HEK293 (cell line): ENCODE data around the gene ANKRD37.

Source experiments
- CTCF ChIA-PET: fragments of 350-600 bp; formaldehyde crosslinking; extraction: SDS; loops from one replicate; lab custom pipeline; 2021; ENCODE audit warnings: antibody characterized with exemption; lab: Yijun Ruan, JAX
- POLR2A ChIA-PET: fragments of 300-600 bp; formaldehyde crosslinking; extraction: SDS; loops from one replicate; lab custom pipeline; 2020; ENCODE audit warnings: antibody characterized with exemption, inconsistent platforms; lab: Yijun Ruan, JAX
- H3K27ac ChIP-seq: fragments of 200-500 bp; sonication (Bioruptor generic); 2 replicates; pipeline ENCODE4 v1.5.1; 2014; ENCODE audit warnings: low read depth, low read length, control low read depth, inconsistent platforms; ENCODE audit errors: extremely low read depth
- H3K36me3 ChIP-seq, 2 experiments: fragments of 200-500 bp in 1 of 2; sonication (Bioruptor generic) in 1 of 2; 1 replicate in 1 of 2; 2 replicates in 1 of 2; pipeline ENCODE4 v1.5.1; 2014 to 2017; ENCODE audit warnings: inconsistent platforms in 2 of 2, low read length in 2 of 2; ENCODE audit not compliant: control insufficient read depth in 2 of 2, insufficient read depth in 1 of 2
- H3K4me1 ChIP-seq: fragments of 200-500 bp; sonication (Bioruptor generic); 2 replicates; pipeline ENCODE4 v1.5.1; 2014; ENCODE audit warnings: mild to moderate bottlenecking, low read length, inconsistent platforms; ENCODE audit not compliant: control insufficient read depth, insufficient read depth
- H3K4me3 ChIP-seq: 2 replicates; pipeline ENCODE4 v1.5.1; 2011; ENCODE audit warnings: low read depth, mild to moderate bottlenecking, control low read depth, low read length, moderate library complexity
- H3K9me3 ChIP-seq: fragments of 200-500 bp; sonication (Bioruptor generic); 2 replicates; pipeline ENCODE4 v1.5.1; 2014; ENCODE audit warnings: low read depth, low read length, inconsistent platforms; ENCODE audit not compliant: control insufficient read depth, insufficient read depth
- AEBP2 ChIP-seq: fragments of 450-650 bp; formaldehyde crosslinking; IDR thresholded peaks from 2 replicates; pipeline ENCODE4 v1.5.1; 2016; ENCODE audit warnings: missing biosample characterization, missing genetic modification characterization, borderline replicate concordance
- EGR2 ChIP-seq: fragments of 450-650 bp; formaldehyde crosslinking; IDR thresholded peaks from 2 replicates; pipeline ENCODE4 v1.5.1; 2016; ENCODE audit warnings: low read depth, missing biosample characterization, missing genetic modification characterization
- HIC1 ChIP-seq: fragments of 450-650 bp; formaldehyde crosslinking; IDR thresholded peaks from 2 replicates; pipeline ENCODE4 v1.5.1; 2016; ENCODE audit warnings: missing biosample characterization, missing genetic modification characterization
- INSM2 ChIP-seq: fragments of 450-650 bp; formaldehyde crosslinking; IDR thresholded peaks from 2 replicates; pipeline ENCODE4 v1.5.1; 2016; ENCODE audit warnings: missing biosample characterization, missing genetic modification characterization
- RBAK ChIP-seq: fragments of 450-650 bp; formaldehyde crosslinking; IDR thresholded peaks from 2 replicates; pipeline ENCODE4 v1.5.1; 2016; ENCODE audit warnings: missing biosample characterization, missing genetic modification characterization
- SP2 ChIP-seq: fragments of 450-650 bp; formaldehyde crosslinking; IDR thresholded peaks from 2 replicates; pipeline ENCODE4 v1.5.1; 2016; ENCODE audit warnings: missing biosample characterization, missing genetic modification characterization
- TRIM28 ChIP-seq: IDR thresholded peaks from 2 replicates; pipeline ENCODE4 v1.6.1; 2011; ENCODE audit warnings: low read length, control low read depth, borderline replicate concordance
- ZBTB49 ChIP-seq: fragments of 450-650 bp; formaldehyde crosslinking; IDR thresholded peaks from 2 replicates; pipeline ENCODE4 v1.5.1; 2016; ENCODE audit warnings: missing biosample characterization, missing genetic modification characterization, low read depth
- ZFHX2 ChIP-seq: fragments of 450-650 bp; formaldehyde crosslinking; conservative IDR thresholded peaks from 2 replicates; pipeline ENCODE4 v1.5.1; 2016; ENCODE audit warnings: missing biosample characterization, missing genetic modification characterization
- ZFP37 ChIP-seq: fragments of 450-650 bp; formaldehyde crosslinking; IDR thresholded peaks from 2 replicates; pipeline ENCODE4 v1.5.1; 2016; ENCODE audit warnings: missing biosample characterization, missing genetic modification characterization
- ZFP41 ChIP-seq: fragments of 450-650 bp; formaldehyde crosslinking; IDR thresholded peaks from 2 replicates; pipeline ENCODE4 v1.5.1; 2016; ENCODE audit warnings: missing biosample characterization, missing genetic modification characterization, borderline replicate concordance
- ZNF274 ChIP-seq, 2 experiments: fragments of 200-500 bp in 1 of 2; fragments of 450-650 bp in 1 of 2; sonication (Bioruptor generic) in 1 of 2; formaldehyde crosslinking in 1 of 2; IDR thresholded peaks; 2 replicates each; pipeline versions ENCODE4 v1.5.1 to v1.6.1; 2014 to 2016; ENCODE audit warnings: borderline replicate concordance in 1 of 2, inconsistent platforms in 1 of 2, low read length in 1 of 2, missing biosample characterization in 1 of 2, missing genetic modification characterization in 1 of 2
- ZNF398 ChIP-seq: fragments of 450-650 bp; formaldehyde crosslinking; IDR thresholded peaks from 2 replicates; pipeline ENCODE4 v1.5.1; 2017; ENCODE audit warnings: missing biosample characterization, missing genetic modification characterization
- ZNF404 ChIP-seq: fragments of 450-650 bp; formaldehyde crosslinking; IDR thresholded peaks from 2 replicates; pipeline ENCODE4 v1.5.1; 2017; ENCODE audit warnings: missing biosample characterization, missing genetic modification characterization
- ZNF423 ChIP-seq: fragments of 450-650 bp; formaldehyde crosslinking; IDR thresholded peaks from 2 replicates; pipeline ENCODE4 v1.5.1; 2016; ENCODE audit warnings: missing biosample characterization, missing genetic modification characterization
- ZNF433 ChIP-seq: fragments of 450-650 bp; formaldehyde crosslinking; IDR thresholded peaks from 2 replicates; pipeline ENCODE4 v1.5.1; 2016; ENCODE audit warnings: missing biosample characterization, missing genetic modification characterization, low read depth
- ZNF521 ChIP-seq: fragments of 450-650 bp; formaldehyde crosslinking; IDR thresholded peaks from 2 replicates; pipeline ENCODE4 v1.5.1; 2017; ENCODE audit warnings: missing biosample characterization, mild to moderate bottlenecking, missing genetic modification characterization
- ZNF549 ChIP-seq: fragments of 450-650 bp; IDR thresholded peaks from 2 replicates; pipeline ENCODE4 v1.5.1; 2018; ENCODE audit warnings: missing biosample characterization, missing genetic modification characterization, mild to moderate bottlenecking, inconsistent platforms, moderate library complexity
- ZNF660 ChIP-seq: fragments of 450-650 bp; IDR thresholded peaks from 2 replicates; pipeline ENCODE4 v1.5.1; 2018; ENCODE audit warnings: missing biosample characterization, mild to moderate bottlenecking, missing genetic modification characterization
- ZNF791 ChIP-seq: fragments of 450-650 bp; formaldehyde crosslinking; IDR thresholded peaks from 2 replicates; pipeline ENCODE4 v1.5.1; 2016; ENCODE audit warnings: missing biosample characterization, missing genetic modification characterization
- ZNF830 ChIP-seq: fragments of 450-650 bp; IDR thresholded peaks from 2 replicates; pipeline ENCODE4 v1.5.0; 2018; ENCODE audit warnings: missing biosample characterization, missing genetic modification characterization, low read depth, mild to moderate bottlenecking, moderate library complexity

The ANKRD37 gene

GRCh38 chr4:185351691-185352090 is 45.0 kb upstream of the ANKRD37 start (continued):
- TF ChIP-seq ZBTB49 (no peak), HIC1 (tag by site-specific recombination) (no peak), ZNF791 (tag by site-specific recombination) (no peak), ZNF521 (tag by site-specific recombination) (no peak), ZNF830 (tag by site-specific recombination) (no peak), ZNF660 (no peak), TRIM28 (no peak), ZNF433 (tag by site-specific recombination) (no peak), ZFP37 (no peak), ZNF274 (IDR thresholded peaks at IDR 0.05; ENCODE audit: low read length) (no peak), ZNF274 (tag by site-specific recombination; IDR thresholded peaks at IDR 0.05; ENCODE audit: borderline replicate concordance) (no peak), RBAK (tag by site-specific recombination) (no peak), ZNF404 (tag by site-specific recombination) (no peak)

GRCh38 chr4:185352202-185352601 is 44.4 kb upstream of the ANKRD37 start:
- Histone ChIP-seq H3K36me3 (peaks cover 8 to 80% of the 10 kb centered on the region in 2 experiments; a peak in 2 of 3 replicates), H3K4me3 (no peak overlapping the region), H3K9me3 (no peaks in the 10 kb centered on the region), H3K27ac (no peak overlapping the region), H3K4me1 (no peaks in the 10 kb centered on the region)
- TF ChIP-seq ZFP41 (tag by site-specific recombination) (no peak), EGR2 (tag by site-specific recombination) (peak; percentile 54; the same call in 1 of the 2 replicates)
- ChIA-PET POLR2A (no interaction called here), CTCF (no interaction called here)

- H3K4me3 ChIP-seq: no peak overlapping the region
- TF ChIP-seq ZNF549: no peak
- no peak for TF ChIP-seq ZNF423 (tag by site-specific recombination)
- TF ChIP-seq, all 188 proteins: peak for 0
- ChIA-PET POLR2A (no interaction called here), CTCF (no interaction called here)
- no peaks in the 10 kb centered on the region for H3K9me3 ChIP-seq
- H3K4me1 ChIP-seq: no peaks in the 10 kb centered on the region
- no peak overlapping the region for H3K27ac ChIP-seq
- peaks cover 8 to 82% of the 10 kb centered on the region in 2 experiments; a peak in 2 of 3 replicates for H3K36me3 ChIP-seq
Measured at GRCh38 chr4:185352741-185353140, 43.9 kb upstream of the ANKRD37 start.

GRCh38 chr4:185357211-185357610 is 39.4 kb upstream of the ANKRD37 start:
- Histone ChIP-seq H3K36me3 (peaks cover 0 to 57% of the 10 kb centered on the region in 2 experiments), H3K4me3 (no peak overlapping the region), H3K27ac (no peak overlapping the region), H3K4me1 (peaks cover 4% of the 10 kb centered on the region; the same call in 1 of the 2 replicates), H3K9me3 (no peaks in the 10 kb centered on the region)
- ChIA-PET POLR2A (no interaction called here), CTCF (no interaction called here)
- no peak for TF ChIP-seq INSM2
- no peak for TF ChIP-seq RBAK (tag by site-specific recombination)
- TF ChIP-seq ZNF398 (tag by site-specific recombination): no peak
- TF ChIP-seq SP2 (tag by site-specific recombination): no peak
- no peak for TF ChIP-seq ZFHX2
- no peak for TF ChIP-seq AEBP2 (tag by site-specific recombination)
